Liver (tissue), 3 donors: ENCODE measurements around the gene UNC13A.

Source experiments
- EGR1 ChIP-seq, 2 donors: IDR thresholded peaks; 2 replicates each; pipeline ENCODE4 v1.6.1; 2016 to 2018; ENCODE audit warnings: antibody characterized with exemption in 2 of 2, low read depth in 2 of 2
- FOXA1 ChIP-seq: IDR thresholded peaks from 2 replicates; pipeline ENCODE4 v1.6.1; 2016; ENCODE audit warnings: antibody characterized with exemption
- MAX ChIP-seq: IDR thresholded peaks from 2 replicates; pipeline ENCODE4 v1.6.1; 2016; ENCODE audit warnings: antibody characterized with exemption
- RXRA ChIP-seq, 2 donors: IDR thresholded peaks; 2 replicates each; pipeline ENCODE4 v1.6.1; 2017 to 2018; ENCODE audit warnings: antibody characterized with exemption in 2 of 2, mild to moderate bottlenecking in 1 of 2
- SP1 ChIP-seq: IDR thresholded peaks from 2 replicates; pipeline ENCODE4 v1.6.1; 2018; ENCODE audit warnings: antibody characterized with exemption, mild to moderate bottlenecking
- ZBTB33 ChIP-seq: IDR thresholded peaks from 2 replicates; pipeline ENCODE4 v1.6.1; 2016; ENCODE audit warnings: antibody characterized with exemption
- TF ChIP-seq, protein P1 (sequence below): fragments of 150-350 bp; IDR thresholded peaks from 2 replicates; pipeline ENCODE4 v1.5.1; 2017; ENCODE audit warnings: improper control_type of control experiment, low read depth, low read length; ENCODE audit not compliant: missing input control
- donor health status: healthy.
- donor health status: healthy.

DNA sequence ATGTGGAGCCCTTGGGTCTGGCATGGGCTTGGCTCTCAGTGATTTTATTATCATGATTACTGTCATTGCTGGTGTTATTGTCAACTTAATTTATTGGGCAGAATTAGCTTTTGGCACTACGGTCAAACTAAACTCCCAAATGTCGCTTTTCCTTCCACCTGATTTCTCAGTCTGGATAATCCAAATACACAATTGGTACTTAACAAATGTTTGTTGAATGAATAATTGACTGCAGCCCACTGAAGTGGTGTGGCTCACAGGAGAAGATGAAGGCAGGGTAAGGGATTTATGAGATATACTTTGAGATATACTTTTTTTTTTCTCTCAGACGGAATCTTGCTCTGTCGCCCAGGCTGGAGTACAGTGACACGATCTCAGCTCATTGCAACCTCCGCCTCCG lies 131.2 kb downstream of the UNC13A start:
- TF ChIP-seq, protein P1, sequence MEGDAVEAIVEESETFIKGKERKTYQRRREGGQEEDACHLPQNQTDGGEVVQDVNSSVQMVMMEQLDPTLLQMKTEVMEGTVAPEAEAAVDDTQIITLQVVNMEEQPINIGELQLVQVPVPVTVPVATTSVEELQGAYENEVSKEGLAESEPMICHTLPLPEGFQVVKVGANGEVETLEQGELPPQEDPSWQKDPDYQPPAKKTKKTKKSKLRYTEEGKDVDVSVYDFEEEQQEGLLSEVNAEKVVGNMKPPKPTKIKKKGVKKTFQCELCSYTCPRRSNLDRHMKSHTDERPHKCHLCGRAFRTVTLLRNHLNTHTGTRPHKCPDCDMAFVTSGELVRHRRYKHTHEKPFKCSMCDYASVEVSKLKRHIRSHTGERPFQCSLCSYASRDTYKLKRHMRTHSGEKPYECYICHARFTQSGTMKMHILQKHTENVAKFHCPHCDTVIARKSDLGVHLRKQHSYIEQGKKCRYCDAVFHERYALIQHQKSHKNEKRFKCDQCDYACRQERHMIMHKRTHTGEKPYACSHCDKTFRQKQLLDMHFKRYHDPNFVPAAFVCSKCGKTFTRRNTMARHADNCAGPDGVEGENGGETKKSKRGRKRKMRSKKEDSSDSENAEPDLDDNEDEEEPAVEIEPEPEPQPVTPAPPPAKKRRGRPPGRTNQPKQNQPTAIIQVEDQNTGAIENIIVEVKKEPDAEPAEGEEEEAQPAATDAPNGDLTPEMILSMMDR: no peak
- TF ChIP-seq FOXA1 (no peak), EGR1 (IDR thresholded peaks at IDR 0.05; ENCODE audit: low read depth in 2 of 2) (no peak), MAX (no peak), SP1 (no peak), RXRA (IDR thresholded peaks at IDR 0.05) (no peak), ZBTB33 (no peak)
